ENCODE data around the gene MTFP1.

- TF ChIP-seq CTCF (IDR thresholded peaks at IDR 0.05; ENCODE audit: low read depth, low read length, missing input control) = no peak
- TF ChIP-seq, protein P1, sequence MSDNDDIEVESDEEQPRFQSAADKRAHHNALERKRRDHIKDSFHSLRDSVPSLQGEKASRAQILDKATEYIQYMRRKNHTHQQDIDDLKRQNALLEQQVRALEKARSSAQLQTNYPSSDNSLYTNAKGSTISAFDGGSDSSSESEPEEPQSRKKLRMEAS (IDR thresholded peaks at IDR 0.05) = no peak
Observed at GRCh38 chr22:30432520-30432919, 7.0 kb downstream of the MTFP1 start.

Data from liver (tissue), 2 donors.